Mammary epithelial cell (primary cell): ENCODE results near the gene DNAL4.

ENCODE experiments used
- EZH2 ChIP-seq: IDR thresholded peaks from 2 replicates; pipeline ENCODE4 v1.6.1; 2012; ENCODE audit warnings: low read length, inconsistent platforms, borderline replicate concordance
- TF ChIP-seq, protein P1 (sequence below), 2 donors: IDR thresholded peaks in 1 of 2; conservative IDR thresholded peaks in 1 of 2; 2 replicates each; pipeline ENCODE4 v1.5.1; 2011 to 2012; ENCODE audit warnings: inconsistent platforms in 2 of 2, low read length in 2 of 2, mild to moderate bottlenecking in 2 of 2, control low read depth in 1 of 2, low read depth in 1 of 2; ENCODE audit not compliant: insufficient read depth in 1 of 2; ENCODE audit errors: extremely low read depth in 1 of 2

DNA sequence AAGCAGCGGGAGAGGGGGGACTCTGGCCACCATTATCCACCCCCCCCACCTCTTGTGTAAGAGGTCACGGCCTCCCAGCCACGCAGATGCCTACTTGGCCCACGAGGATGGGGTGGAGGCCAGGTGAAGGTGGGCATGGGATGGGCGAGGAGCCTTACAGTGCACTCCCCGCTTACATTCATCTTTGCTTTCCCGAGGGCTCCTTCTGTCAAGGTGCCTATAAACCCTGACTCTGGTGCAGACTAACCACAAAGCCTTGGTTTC is 36.8 kb upstream of the DNAL4 start:
- TF ChIP-seq, protein P1, sequence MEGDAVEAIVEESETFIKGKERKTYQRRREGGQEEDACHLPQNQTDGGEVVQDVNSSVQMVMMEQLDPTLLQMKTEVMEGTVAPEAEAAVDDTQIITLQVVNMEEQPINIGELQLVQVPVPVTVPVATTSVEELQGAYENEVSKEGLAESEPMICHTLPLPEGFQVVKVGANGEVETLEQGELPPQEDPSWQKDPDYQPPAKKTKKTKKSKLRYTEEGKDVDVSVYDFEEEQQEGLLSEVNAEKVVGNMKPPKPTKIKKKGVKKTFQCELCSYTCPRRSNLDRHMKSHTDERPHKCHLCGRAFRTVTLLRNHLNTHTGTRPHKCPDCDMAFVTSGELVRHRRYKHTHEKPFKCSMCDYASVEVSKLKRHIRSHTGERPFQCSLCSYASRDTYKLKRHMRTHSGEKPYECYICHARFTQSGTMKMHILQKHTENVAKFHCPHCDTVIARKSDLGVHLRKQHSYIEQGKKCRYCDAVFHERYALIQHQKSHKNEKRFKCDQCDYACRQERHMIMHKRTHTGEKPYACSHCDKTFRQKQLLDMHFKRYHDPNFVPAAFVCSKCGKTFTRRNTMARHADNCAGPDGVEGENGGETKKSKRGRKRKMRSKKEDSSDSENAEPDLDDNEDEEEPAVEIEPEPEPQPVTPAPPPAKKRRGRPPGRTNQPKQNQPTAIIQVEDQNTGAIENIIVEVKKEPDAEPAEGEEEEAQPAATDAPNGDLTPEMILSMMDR (conservative IDR thresholded peaks at IDR 0.05 in 1 of 2, IDR thresholded peaks at IDR 0.05 in 1 of 2; ENCODE audit: extremely low read depth in 1 of 2, insufficient read depth in 1 of 2, low read depth in 1 of 2, low read length in 2 of 2), result no peak
- TF ChIP-seq EZH2, result no peak
